Esophagus squamous epithelium (tissue), 4 donors: ENCODE measurements around the gene GALNS.

Experiments used
- POLR2A ChIP-seq, 4 donors: fragments of 450-650 bp; IDR thresholded peaks; one replicate each; pipeline ENCODE4 v1.6.1; 2017; ENCODE audit warnings: antibody characterized with exemption in 4 of 4, mild to moderate bottlenecking in 4 of 4, moderate library complexity in 3 of 4
- TF ChIP-seq, protein P1 (sequence below), 6 experiments: fragments of 450-650 bp in 4 of 6; fragments of 200-600 bp in 2 of 6; sonication (generic) in 2 of 6; IDR thresholded peaks; one replicate each; pipeline ENCODE4 v1.5.1; 2016 to 2019; ENCODE audit warnings: antibody characterized with exemption in 6 of 6, mild to moderate bottlenecking in 4 of 6, moderate library complexity in 4 of 6

DNA sequence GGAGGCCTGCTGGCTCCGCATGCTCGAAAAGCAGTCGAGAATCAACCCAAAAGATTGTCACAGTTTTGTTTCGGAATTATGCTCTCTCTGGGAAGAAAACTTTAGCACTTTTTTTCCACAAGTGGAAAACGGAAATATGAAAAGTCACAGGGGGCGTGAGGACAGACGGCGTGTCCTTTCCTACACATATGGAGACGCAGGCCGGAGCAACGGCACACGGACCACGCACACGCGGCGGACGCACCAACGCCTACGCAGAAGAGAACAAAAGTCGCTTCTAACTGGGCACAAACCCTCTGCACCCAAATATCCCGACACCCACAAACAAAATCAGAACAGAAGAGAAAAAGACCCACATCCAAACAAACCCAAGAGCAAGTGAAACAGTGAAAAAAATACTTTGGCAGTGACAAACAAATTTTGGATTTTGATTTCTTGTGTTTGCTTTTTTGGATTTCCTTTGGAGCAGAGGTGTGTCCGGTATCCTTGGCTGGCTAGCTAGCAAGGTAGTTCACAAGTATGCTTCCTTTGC lies 19.0 kb upstream of the GALNS start:
- TF ChIP-seq POLR2A (IDR thresholded peaks at IDR 0.05), result no peak
- TF ChIP-seq, protein P1, sequence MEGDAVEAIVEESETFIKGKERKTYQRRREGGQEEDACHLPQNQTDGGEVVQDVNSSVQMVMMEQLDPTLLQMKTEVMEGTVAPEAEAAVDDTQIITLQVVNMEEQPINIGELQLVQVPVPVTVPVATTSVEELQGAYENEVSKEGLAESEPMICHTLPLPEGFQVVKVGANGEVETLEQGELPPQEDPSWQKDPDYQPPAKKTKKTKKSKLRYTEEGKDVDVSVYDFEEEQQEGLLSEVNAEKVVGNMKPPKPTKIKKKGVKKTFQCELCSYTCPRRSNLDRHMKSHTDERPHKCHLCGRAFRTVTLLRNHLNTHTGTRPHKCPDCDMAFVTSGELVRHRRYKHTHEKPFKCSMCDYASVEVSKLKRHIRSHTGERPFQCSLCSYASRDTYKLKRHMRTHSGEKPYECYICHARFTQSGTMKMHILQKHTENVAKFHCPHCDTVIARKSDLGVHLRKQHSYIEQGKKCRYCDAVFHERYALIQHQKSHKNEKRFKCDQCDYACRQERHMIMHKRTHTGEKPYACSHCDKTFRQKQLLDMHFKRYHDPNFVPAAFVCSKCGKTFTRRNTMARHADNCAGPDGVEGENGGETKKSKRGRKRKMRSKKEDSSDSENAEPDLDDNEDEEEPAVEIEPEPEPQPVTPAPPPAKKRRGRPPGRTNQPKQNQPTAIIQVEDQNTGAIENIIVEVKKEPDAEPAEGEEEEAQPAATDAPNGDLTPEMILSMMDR (IDR thresholded peaks at IDR 0.05), result no peak
